ENCODE data around the gene HNRNPUL1.

HNRNPUL1 gene

GRCh38 chr19:41327576-41328156 is 63.5 kb downstream of the HNRNPUL1 start:
- no peak for TF ChIP-seq CTCF (conservative IDR thresholded peaks at IDR 0.05; ENCODE audit: low read depth, low read length)
- DNase-seq (ENCODE audit: low read depth), result peak; percentile 70
- H3K4me3 ChIP-seq (ENCODE audit: low read length), result peak overlapping the region; percentile 5

GRCh38 chr19:41328157-41328841 is 64.1 kb downstream of the HNRNPUL1 start:
- no peak for DNase-seq (ENCODE audit: low read depth)
- no peak overlapping the region for H3K4me3 ChIP-seq (ENCODE audit: low read length)
- TF ChIP-seq CTCF (conservative IDR thresholded peaks at IDR 0.05; ENCODE audit: low read depth, low read length), result no peak

GRCh38 chr19:41328842-41329225 is 64.7 kb downstream of the HNRNPUL1 start:
- no peak for DNase-seq (ENCODE audit: low read depth)
- H3K4me3 ChIP-seq (ENCODE audit: low read length), result no peak overlapping the region
- no peak for TF ChIP-seq CTCF (conservative IDR thresholded peaks at IDR 0.05; ENCODE audit: low read depth, low read length)

GRCh38 chr19:41330481-41330880 is 66.3 kb downstream of the HNRNPUL1 start:
- no peak for TF ChIP-seq CTCF (conservative IDR thresholded peaks at IDR 0.05; ENCODE audit: low read depth, low read length)
- H3K4me3 ChIP-seq (ENCODE audit: low read length), result no peak overlapping the region
- DNase-seq (ENCODE audit: low read depth), result no peak

- TF ChIP-seq CTCF (conservative IDR thresholded peaks at IDR 0.05; ENCODE audit: low read depth, low read length), result no peak
These were observed 66.9 kb downstream of the HNRNPUL1 start for GRCh38 chr19:41330946-41331678.

GRCh38 chr19:41332000-41332399 is 67.8 kb downstream of the HNRNPUL1 start:
- H3K4me3 ChIP-seq (ENCODE audit: low read length), result no peak overlapping the region
- no peak for TF ChIP-seq CTCF (conservative IDR thresholded peaks at IDR 0.05; ENCODE audit: low read depth, low read length)
- DNase-seq (ENCODE audit: low read depth), result no peak

More at GRCh38 chr19:41330946-41331678, 66.9 kb downstream of the HNRNPUL1 start:
- no peak for DNase-seq (ENCODE audit: low read depth)
- no peak overlapping the region for H3K4me3 ChIP-seq (ENCODE audit: low read length)

All from retinal pigment epithelial cell (primary cell).